GM23338 (cell line): Measurements from ENCODE around the gene RMND1. TPM values are rescaled to one million over a fixed set of nuclear protein-coding genes. Genes with fewer than 3 reads are reported as not detected.

Experiments used
- ATAC-seq: fragments of 200-7000 bp; cut with Tn5 transposase; 3 replicates; pipeline ENCODE4 v1.9.1; 2020
- DNase-seq: peaks from one replicate; pipeline ENCODE4 v3.0.0-alpha.2; 2015; ENCODE audit warnings: low spot score
- H2AFZ ChIP-seq: fragments of 200-600 bp; sonication (generic); 2 replicates; pipeline ENCODE4 v1.8.0; 2016; ENCODE audit warnings: antibody characterized with exemption, mild to moderate bottlenecking, moderate library complexity
- H3F3A ChIP-seq: fragments of 200-600 bp; sonication (generic); replicated peaks from 2 replicates; pipeline ENCODE4 v1.8.0; 2017; ENCODE audit warnings: antibody characterized with exemption, mixed run types, low read depth
- H3K27ac ChIP-seq: fragments of 200-600 bp; sonication (generic); 2 replicates; pipeline ENCODE4 v1.6.1; 2016; ENCODE audit warnings: low read depth
- H3K27me3 ChIP-seq: fragments of 200-600 bp; sonication (generic); 2 replicates; pipeline ENCODE4 v1.8.0; 2016; ENCODE audit warnings: mild to moderate bottlenecking, mixed run types, moderate library complexity; ENCODE audit not compliant: insufficient read depth
- H3K36me3 ChIP-seq: fragments of 200-600 bp; sonication (generic); 2 replicates; pipeline ENCODE4 v1.8.0; 2016; ENCODE audit warnings: mild to moderate bottlenecking; ENCODE audit not compliant: insufficient read depth
- H3K4me1 ChIP-seq: fragments of 200-600 bp; sonication (generic); 2 replicates; pipeline ENCODE4 v1.8.0; 2016; ENCODE audit warnings: mild to moderate bottlenecking, moderate library complexity; ENCODE audit not compliant: insufficient read depth
- H3K4me2 ChIP-seq: fragments of 200-600 bp; sonication (generic); 2 replicates; pipeline ENCODE4 v1.7.1; 2017; ENCODE audit warnings: mixed run types
- H3K4me3 ChIP-seq: fragments of 200-600 bp; sonication (generic); 2 replicates; pipeline ENCODE4 v1.6.1; 2016; ENCODE audit warnings: mixed run types
- H3K79me2 ChIP-seq: fragments of 200-600 bp; sonication (generic); replicated peaks from 2 replicates; pipeline ENCODE4 v1.8.0; 2017; ENCODE audit warnings: mild to moderate bottlenecking; ENCODE audit not compliant: insufficient read depth
- H3K9me2 ChIP-seq: fragments of 200-600 bp; sonication (generic); 2 replicates; pipeline ENCODE4 v1.8.0; 2017; ENCODE audit not compliant: insufficient read depth
- H4K20me1 ChIP-seq: fragments of 200-600 bp; sonication (generic); replicated peaks from 2 replicates; pipeline ENCODE4 v1.8.0; 2017; ENCODE audit warnings: mild to moderate bottlenecking; ENCODE audit not compliant: insufficient read depth
- H3K27ac Mint-ChIP-seq: 2 replicates; pipeline ENCODE4 v1.8.0; 2020; ENCODE audit warnings: inconsistent platforms, mild to moderate bottlenecking, moderate library complexity, mixed read lengths
- H3K27me3 Mint-ChIP-seq: 3 replicates; pipeline ENCODE4 v1.8.0; 2022; ENCODE audit warnings: low read depth, mild to moderate bottlenecking, moderate library complexity, mixed read lengths, inconsistent platforms; ENCODE audit not compliant: insufficient read depth, poor library complexity
- H3K36me3 Mint-ChIP-seq: 3 replicates; pipeline ENCODE4 v1.8.0; 2021; ENCODE audit warnings: low read depth, mild to moderate bottlenecking, inconsistent platforms, moderate library complexity, mixed read lengths
- H3K4me1 Mint-ChIP-seq: 3 replicates; pipeline ENCODE4 v1.8.0; 2020; ENCODE audit warnings: mild to moderate bottlenecking, inconsistent platforms, mixed read lengths
- H3K4me3 Mint-ChIP-seq: 3 replicates; pipeline ENCODE4 v1.8.0; 2021; ENCODE audit warnings: moderate library complexity, mild to moderate bottlenecking, inconsistent platforms, mixed read lengths
- H3K9me3 Mint-ChIP-seq: 3 replicates; pipeline ENCODE4 v1.8.0; 2020; ENCODE audit warnings: moderate library complexity, mild to moderate bottlenecking, inconsistent platforms, mixed read lengths
- CREB1 ChIP-seq: fragments of 250-450 bp; sonication (Bioruptor Pico); IDR thresholded peaks from 2 replicates; pipeline ENCODE4 v1.5.0; 2020; ENCODE audit warnings: low read depth, mild to moderate bottlenecking, moderate library complexity
- CTCF ChIP-seq, 2 experiments: fragments of 200-600 bp in 1 of 2; sonication (generic) in 1 of 2; conservative IDR thresholded peaks; 2 replicates each; pipeline versions ENCODE4 v1.5.1 to v1.6.1; 2016 to 2017; ENCODE audit warnings: antibody characterized with exemption in 2 of 2, low read depth in 2 of 2, mild to moderate bottlenecking in 2 of 2, moderate library complexity in 1 of 2
- ETS1 ChIP-seq: IDR thresholded peaks from 2 replicates; pipeline ENCODE4 v1.6.1; 2016; ENCODE audit warnings: antibody characterized with exemption
- EZH2 ChIP-seq: fragments of 200-600 bp; sonication (generic); IDR thresholded peaks from one replicate; pipeline ENCODE4 v1.8.0; 2017; ENCODE audit warnings: antibody characterized with exemption, mild to moderate bottlenecking, low read depth; ENCODE audit not compliant: unreplicated experiment
- EZH2phosphoT487 ChIP-seq: fragments of 200-600 bp; sonication (generic); IDR thresholded peaks from one replicate; pipeline ENCODE4 v1.8.1; 2018; ENCODE audit warnings: antibody characterized with exemption; ENCODE audit not compliant: unreplicated experiment
- JUNB ChIP-seq: IDR thresholded peaks from one replicate; pipeline ENCODE4 v1.6.1; 2016; ENCODE audit warnings: antibody characterized with exemption; ENCODE audit not compliant: unreplicated experiment
- NANOG ChIP-seq: IDR thresholded peaks from 2 replicates; pipeline ENCODE4 v1.6.1; 2016; ENCODE audit warnings: antibody characterized with exemption, borderline replicate concordance
- POLR2AphosphoS5 ChIP-seq: IDR thresholded peaks from 2 replicates; pipeline ENCODE4 v1.6.1; 2016; ENCODE audit warnings: antibody characterized with exemption, low read depth
- REST ChIP-seq: IDR thresholded peaks from one replicate; pipeline ENCODE4 v1.6.1; 2018; ENCODE audit warnings: antibody characterized with exemption; ENCODE audit not compliant: unreplicated experiment
- STAT1 ChIP-seq: IDR thresholded peaks from one replicate; pipeline ENCODE4 v1.6.1; 2016; ENCODE audit warnings: antibody characterized with exemption; ENCODE audit not compliant: unreplicated experiment
- ZNF114 ChIP-seq: fragments of 250-450 bp; sonication (Bioruptor Pico); IDR thresholded peaks from 2 replicates; pipeline ENCODE4 v1.5.0; 2020; ENCODE audit warnings: mild to moderate bottlenecking, moderate library complexity
- ZNF331 ChIP-seq: fragments of 250-450 bp; sonication (Bioruptor Pico); IDR thresholded peaks from 2 replicates; pipeline ENCODE4 v1.5.0; 2020; ENCODE audit warnings: low read depth, mild to moderate bottlenecking, moderate library complexity
- polyA plus RNA-seq: library from polyadenylated mRNA; unstranded; fragments of >200 nt; fragmentation: Nextera tagmentation; extraction: Ambion mirVana; gene quantifications from 2 replicates; pipeline ENCODE4 v1.2.1, GENCODE V29; 2016
- total RNA-seq: library from RNA; depleted of rRNA; stranded (reverse); fragments of >200 nt; shearing (Covaris generic); gene quantifications from 2 replicates; pipeline ENCODE4 v1.2.3, GENCODE V29; 2014

The RMND1 gene
- total and polyA plus RNA-seq, 2 experiments from 2014 or later = 27.5 to 34.4 TPM

GRCh38 chr6:151428093-151428735, 23.7 kb downstream of the RMND1 start:
- Mint-ChIP-seq H3K9me3 (no peaks in the 10 kb centered on the region), H3K4me3 (no peak overlapping the region), H3K27me3 (peaks cover 6% of the 10 kb centered on the region), H3K36me3 (peaks cover 70% of the 10 kb centered on the region), H3K27ac (no peak overlapping the region), H3K4me1 (no peaks in the 10 kb centered on the region)
- Histone ChIP-seq H3K9me2 (no peaks in the 10 kb centered on the region), H3F3A (no peaks in the 10 kb centered on the region), H3K4me1 (no peaks in the 10 kb centered on the region), H3K79me2 (0 out of 2 replicates have a peak, but pooled peaks cover 6% of the 10 kb centered on the region), H3K27ac (no peak overlapping the region), H3K36me3 (peaks cover 25% of the 10 kb centered on the region), H3K27me3 (no peaks in the 10 kb centered on the region), H3K4me2 (no peak overlapping the region), H2AFZ (no peak overlapping the region), H4K20me1 (no peaks in the 10 kb centered on the region), H3K4me3 (no peak overlapping the region)
- no peak for DNase-seq
- TF ChIP-seq EZH2phosphoT487 = no peak
- no peak for ATAC-seq

GRCh38 chr6:151425561-151425960, 26.4 kb downstream of the RMND1 start:
- H3K4me1 Mint-ChIP-seq = no peaks in the 10 kb centered on the region
- Histone ChIP-seq H3K9me2 (no peaks in the 10 kb centered on the region), H3K79me2 (0 out of 2 replicates have a peak, but pooled peaks cover 3% of the 10 kb centered on the region), H3K4me2 (no peak overlapping the region), H3K4me1 (no peaks in the 10 kb centered on the region), H3K36me3 (peaks cover 44% of the 10 kb centered on the region), H3K4me3 (no peak overlapping the region), H2AFZ (no peak overlapping the region), H4K20me1 (no peaks in the 10 kb centered on the region), H3K27me3 (no peaks in the 10 kb centered on the region), H3F3A (no peaks in the 10 kb centered on the region), H3K27ac (no peak overlapping the region; the same call in 1 of the 2 replicates)
- no peaks in the 10 kb centered on the region for H3K9me3 Mint-ChIP-seq
- H3K36me3 Mint-ChIP-seq = peaks cover 69% of the 10 kb centered on the region
- ATAC-seq (no peak), DNase-seq (no peak)
- no peak overlapping the region for H3K4me3 Mint-ChIP-seq
- H3K27me3 Mint-ChIP-seq = peaks cover 6% of the 10 kb centered on the region
- H3K27ac Mint-ChIP-seq = no peak overlapping the region
- TF ChIP-seq CTCF (conservative IDR thresholded peaks at IDR 0.05; ENCODE audit: low read depth in 2 of 2) (no peak), EZH2 (no peak), ZNF331 (CRISPR knock-in tag) (no peak), ZNF114 (CRISPR knock-in tag) (no peak), REST (no peak), JUNB (no peak), NANOG (no peak), POLR2AphosphoS5 (no peak), CREB1 (CRISPR knock-in tag) (no peak), ETS1 (no peak), STAT1 (no peak)
